GM12878 (cell line): ENCODE measurements around the gene WIPF2. TPM values are rescaled to one million over a fixed set of nuclear protein-coding genes. Genes with fewer than 3 reads are reported as not detected.

Experiments
- ASH2L ChIP-seq: fragments of 300-600, 200-600 bp; sonication (generic); IDR thresholded peaks from 2 replicates; pipeline ENCODE4 v1.6.1; 2017; ENCODE audit warnings: low read depth, mild to moderate bottlenecking, borderline replicate concordance
- ATF7 ChIP-seq: fragments of 450-650 bp; IDR thresholded peaks from 2 replicates; pipeline ENCODE4 v1.6.1; 2016; ENCODE audit warnings: low read depth, mild to moderate bottlenecking
- BCL11A ChIP-seq: IDR thresholded peaks from 2 replicates; pipeline ENCODE4 v1.6.1; 2011; ENCODE audit warnings: low read depth, low read length
- BCL3 ChIP-seq: IDR thresholded peaks from 2 replicates; pipeline ENCODE4 v1.6.1; 2011; ENCODE audit warnings: borderline replicate concordance, low read depth, mild to moderate bottlenecking, moderate library complexity, low read length; ENCODE audit not compliant: insufficient read depth, poor library complexity, severe bottlenecking
- BCLAF1 ChIP-seq: fragments of 450-650 bp; IDR thresholded peaks from 2 replicates; pipeline ENCODE4 v1.6.1; 2017; ENCODE audit warnings: antibody characterized with exemption, mild to moderate bottlenecking, moderate library complexity
- CHD2 ChIP-seq: IDR thresholded peaks from 2 replicates; pipeline ENCODE4 v1.6.1; 2011; ENCODE audit warnings: low read depth, low read length, improper control_type of control experiment, borderline replicate concordance
- CHD4 ChIP-seq: fragments of 200-600 bp; sonication (generic); IDR thresholded peaks from 2 replicates; pipeline ENCODE4 v1.6.1; 2016; ENCODE audit warnings: mild to moderate bottlenecking
- EP300 ChIP-seq, 2 experiments: fragments of 150-350 bp in 1 of 2; IDR thresholded peaks; 2 replicates each; pipeline ENCODE4 v1.6.1; 2011 to 2012; ENCODE audit warnings: low read depth in 2 of 2, low read length in 2 of 2, borderline replicate concordance in 1 of 2, improper control_type of control experiment in 1 of 2, inconsistent platforms in 1 of 2; ENCODE audit not compliant: control insufficient read depth in 1 of 2
- HDAC6 ChIP-seq: fragments of 200-600 bp; sonication (generic); IDR thresholded peaks from one replicate; pipeline ENCODE4 v1.8.0; 2017; ENCODE audit warnings: antibody characterized with exemption; ENCODE audit not compliant: unreplicated experiment
- HDGF ChIP-seq: fragments of 450-650 bp; IDR thresholded peaks from 2 replicates; pipeline ENCODE4 v1.6.1; 2016; ENCODE audit warnings: antibody characterized with exemption
- IKZF1 ChIP-seq: fragments of 450-650 bp; conservative IDR thresholded peaks from 2 replicates; pipeline ENCODE4 v1.6.1; 2017; ENCODE audit warnings: antibody characterized with exemption, mild to moderate bottlenecking
- JUNB ChIP-seq: IDR thresholded peaks from 2 replicates; pipeline ENCODE4 v1.6.1; 2016; ENCODE audit warnings: antibody characterized with exemption, mild to moderate bottlenecking
- KDM1A ChIP-seq: fragments of 200-600 bp; sonication (generic); IDR thresholded peaks from 2 replicates; pipeline ENCODE4 v1.6.1; 2016; ENCODE audit warnings: borderline replicate concordance
- KLF5 ChIP-seq: fragments of 450-650 bp; IDR thresholded peaks from 2 replicates; pipeline ENCODE4 v1.6.1; 2014; ENCODE audit warnings: mild to moderate bottlenecking; ENCODE audit not compliant: partially characterized antibody
- MAX ChIP-seq: IDR thresholded peaks from 2 replicates; pipeline ENCODE4 v1.6.1; 2012; ENCODE audit warnings: low read depth, low read length, improper control_type of control experiment
- MEF2B ChIP-seq: fragments of 450-650 bp; IDR thresholded peaks from 2 replicates; pipeline ENCODE4 v1.6.1; 2018; ENCODE audit warnings: mild to moderate bottlenecking, moderate library complexity; ENCODE audit not compliant: partially characterized antibody, poor library complexity, severe bottlenecking
- MTA2 ChIP-seq: fragments of 450-650 bp; IDR thresholded peaks from 2 replicates; pipeline ENCODE4 v1.6.1; 2016; ENCODE audit warnings: low read depth, mild to moderate bottlenecking, moderate library complexity
- PKNOX1 ChIP-seq: fragments of 450-650 bp; IDR thresholded peaks from 2 replicates; pipeline ENCODE4 v1.6.1; 2016; ENCODE audit warnings: mild to moderate bottlenecking
- STAT1 ChIP-seq: fragments of 450-650 bp; conservative IDR thresholded peaks from 2 replicates; pipeline ENCODE4 v1.6.1; 2014; ENCODE audit warnings: antibody characterized with exemption, mild to moderate bottlenecking
- STAT3 ChIP-seq: IDR thresholded peaks from 2 replicates; pipeline ENCODE4 v1.6.1; 2011; ENCODE audit warnings: low read depth, low read length, improper control_type of control experiment
- TAF1 ChIP-seq: IDR thresholded peaks from 2 replicates; pipeline ENCODE4 v1.6.1; 2011; ENCODE audit warnings: mild to moderate bottlenecking, low read depth, low read length, borderline replicate concordance
- TARDBP ChIP-seq: IDR thresholded peaks from 2 replicates; pipeline ENCODE4 v1.6.1; 2016; ENCODE audit warnings: borderline replicate concordance
- TBL1XR1 ChIP-seq: IDR thresholded peaks from 2 replicates; pipeline ENCODE4 v1.6.1; 2012; ENCODE audit warnings: low read depth, low read length, improper control_type of control experiment
- TCF12 ChIP-seq: IDR thresholded peaks from 2 replicates; pipeline ENCODE4 v1.6.1; 2011; ENCODE audit warnings: low read depth, mild to moderate bottlenecking, low read length
- polyA plus RNA-seq, 11 experiments: library from polyadenylated mRNA; depleted of rRNA in 4 of 11; unstranded in 6 of 11; stranded (reverse) in 5 of 11; fragments of >200 nt; fragmentation: Nextera tagmentation in 4 of 11; fragmentation: Illumina TruSeq in 1 of 11; extraction: Ambion mirVana in 4 of 11; extraction: Trizol in 1 of 11; gene quantifications; 1 replicate in 1 of 11; 2 replicates in 10 of 11; pipeline versions ENCODE4 v1.2.1 to v1.2.3, GENCODE V29; 2011 to 2016; ENCODE audit warnings: inconsistent platforms in 2 of 11, missing spikeins in 2 of 11, low read depth in 1 of 11
- total RNA-seq, 4 experiments: library from RNA; depleted of rRNA in 3 of 4; stranded (reverse); fragments of >200 nt in 3 of 4; fragmentation: Illumina TruSeq in 1 of 4; extraction: Trizol in 1 of 4; gene quantifications; 2 replicates each; pipeline versions ENCODE4 v1.2.1 to v1.2.3, GENCODE V29; 2013 to 2021

Gene WIPF2
- total and polyA plus RNA-seq, 10 of the 15 experiments (the other 5 are each of a cell fraction or from before 2014, with no cell fraction given) = 4.2 to 20.8 (median 7.1) TPM

- TF ChIP-seq BCL3 = no peak
- TF ChIP-seq JUNB = no peak
- no peak for TF ChIP-seq KDM1A
- TF ChIP-seq KLF5 = no peak
- no peak for TF ChIP-seq MAX
- TF ChIP-seq BCLAF1 = no peak
- no peak for TF ChIP-seq CHD4
- TF ChIP-seq IKZF1 = peak; percentile 78
- 0 out of 2 replicates have a peak, but pooled peaks have one; percentile 6 for TF ChIP-seq CHD2
- no peak for TF ChIP-seq BCL11A
- 0 out of 2 replicates have a peak, but pooled peaks have one; percentile 16 for TF ChIP-seq MTA2
- TF ChIP-seq STAT3 = no peak
- TF ChIP-seq ATF7 = no peak
- TF ChIP-seq HDGF = no peak
- TF ChIP-seq STAT1 = no peak
- 0 out of 2 replicates have a peak, but pooled peaks have one; percentile 23 for TF ChIP-seq TCF12
- no peak for TF ChIP-seq HDAC6
- TF ChIP-seq PKNOX1 = no peak; the same call in 1 of the 2 replicates
- TF ChIP-seq TAF1 = no peak
- TF ChIP-seq ASH2L = no peak
- no peak for TF ChIP-seq EP300 (IDR thresholded peaks at IDR 0.05; ENCODE audit: borderline replicate concordance in 1 of 2, control insufficient read depth in 1 of 2, low read depth in 2 of 2, low read length in 2 of 2)
- no peak for TF ChIP-seq MEF2B
- TF ChIP-seq TARDBP = no peak
- TF ChIP-seq TBL1XR1 = no peak
These were observed 107.1 kb downstream of the WIPF2 start (continued) for GRCh38 chr17:40326014-40326831.
